Measurements from ENCODE around the gene SPATA2L.
"Not testable (repeated sequence)": the region's sequence is repeated elsewhere in the genome, so short reads cannot be mapped to it uniquely, and the experiment has no call there.

The SPATA2L gene

GRCh38 chr16:89690392-89690901 lies 11.1 kb downstream of the SPATA2L start:
- no peak for DNase-seq (ENCODE audit: low read depth in 2 of 2)

- DNase-seq (ENCODE audit: low read depth in 2 of 2): not testable (repeated sequence)
Measured at GRCh38 chr16:89689621-89690020, 11.9 kb downstream of the SPATA2L start.

- DNase-seq (ENCODE audit: low read depth in 2 of 2): no peak
Measured at GRCh38 chr16:89689142-89689541, 12.4 kb downstream of the SPATA2L start.

GRCh38 chr16:89688395-89688794 lies 13.1 kb downstream of the SPATA2L start:
- no peak for DNase-seq (ENCODE audit: low read depth in 2 of 2)

- DNase-seq (ENCODE audit: low read depth in 2 of 2): no peak
Measured at GRCh38 chr16:89687092-89687940, 14.2 kb downstream of the SPATA2L start.

- peak; percentile 72 to 80 for DNase-seq (ENCODE audit: low read depth in 2 of 2)
Measured at GRCh38 chr16:89686520-89687091, 14.9 kb downstream of the SPATA2L start, which contains the start of gene CDK10. Gene CDK10 (plus strand): TSS chr16:89686689. CDS start chr16:89686711, 22 bp downstream.

- DNase-seq (ENCODE audit: low read depth in 2 of 2): no peak
Measured at GRCh38 chr16:89685916-89686315, 15.6 kb downstream of the SPATA2L start.

- no peak for DNase-seq (ENCODE audit: low read depth in 2 of 2)
Measured at GRCh38 chr16:89678258-89678657, 23.2 kb downstream of the SPATA2L start.

GRCh38 chr16:89672177-89672941 lies 29.1 kb downstream of the SPATA2L start:
- DNase-seq (ENCODE audit: low read depth in 2 of 2): no peak

GRCh38 chr16:89671565-89671964 lies 29.9 kb downstream of the SPATA2L start:
- DNase-seq (ENCODE audit: low read depth in 2 of 2): not testable (repeated sequence)

- DNase-seq (ENCODE audit: low read depth in 2 of 2): no peak
Measured at GRCh38 chr16:89670496-89671431, 30.7 kb downstream of the SPATA2L start.

GRCh38 chr16:89669755-89670154 lies 31.8 kb downstream of the SPATA2L start:
- DNase-seq (ENCODE audit: low read depth in 2 of 2): no peak

GRCh38 chr16:89668790-89669158 lies 32.7 kb downstream of the SPATA2L start:
- DNase-seq (ENCODE audit: low read depth in 2 of 2): no peak

- no peak for DNase-seq (ENCODE audit: low read depth in 2 of 2)
Measured at GRCh38 chr16:89667633-89668032, 33.9 kb downstream of the SPATA2L start.

- DNase-seq (ENCODE audit: low read depth in 2 of 2): not testable (repeated sequence)
Measured at GRCh38 chr16:89667000-89667399, 34.5 kb downstream of the SPATA2L start.

- not testable (repeated sequence) for DNase-seq (ENCODE audit: low read depth in 2 of 2)
Measured at GRCh38 chr16:89664238-89664637, 37.3 kb downstream of the SPATA2L start.

- DNase-seq (ENCODE audit: low read depth in 2 of 2): no peak
Measured at GRCh38 chr16:89661215-89661614, 40.3 kb downstream of the SPATA2L start.

- no peak for DNase-seq (ENCODE audit: low read depth in 2 of 2)
Measured at GRCh38 chr16:89660146-89660545, 41.4 kb downstream of the SPATA2L start.

GRCh38 chr16:89658221-89658879 lies 43.2 kb downstream of the SPATA2L start:
- no peak for DNase-seq (ENCODE audit: low read depth in 2 of 2)

GRCh38 chr16:89657442-89658220 lies 43.9 kb downstream of the SPATA2L start, which contains the start of the genes CHMP1A and SPATA33:
Gene CHMP1A (minus strand): TSS chr16:89657708. CDS start chr16:89657588, 120 bp downstream.
Gene SPATA33 (plus strand): TSS chr16:89657836. CDS start chr16:89657912, 76 bp downstream.
- peak; percentile 72 to 89 for DNase-seq (ENCODE audit: low read depth in 2 of 2)

All from stimulated activated CD8-positive, alpha-beta memory T cell treated with anti-CD3 and anti-CD28 coated beads, Interleukin-7, amount 100 ng/mL, for 4 hours (primary cell).